Ishikawa (cell line): ENCODE results near the gene KIFC3.

ENCODE experiments used
- CEBPB ChIP-seq: IDR thresholded peaks from 2 replicates; pipeline ENCODE4 v1.6.1; 2012
- CREB1 ChIP-seq: IDR thresholded peaks from 2 replicates; pipeline ENCODE4 v1.6.1; 2012; ENCODE audit warnings: low read depth
- EGR1 ChIP-seq: IDR thresholded peaks from 2 replicates; pipeline ENCODE4 v1.6.1; 2012
- EP300 ChIP-seq: IDR thresholded peaks from 2 replicates; pipeline ENCODE4 v1.6.1; 2012; ENCODE audit warnings: borderline replicate concordance
- FOXM1 ChIP-seq: IDR thresholded peaks from 2 replicates; pipeline ENCODE4 v1.6.1; 2012; ENCODE audit warnings: low read depth, borderline replicate concordance
- MAX ChIP-seq: IDR thresholded peaks from 2 replicates; pipeline ENCODE4 v1.6.1; 2012
- NFIC ChIP-seq: IDR thresholded peaks from 2 replicates; pipeline ENCODE4 v1.6.1; 2012
- RAD21 ChIP-seq: IDR thresholded peaks from 2 replicates; pipeline ENCODE4 v1.6.1; 2012; ENCODE audit warnings: low read depth
- REST ChIP-seq: IDR thresholded peaks from 2 replicates; pipeline ENCODE4 v1.6.1; 2012; ENCODE audit warnings: low read depth, mild to moderate bottlenecking
- TAF1 ChIP-seq: IDR thresholded peaks from 2 replicates; pipeline ENCODE4 v1.6.1; 2012; ENCODE audit warnings: low read depth, mild to moderate bottlenecking
- TCF12 ChIP-seq: IDR thresholded peaks from 2 replicates; pipeline ENCODE4 v1.6.1; 2012; ENCODE audit warnings: low read depth
- TEAD4 ChIP-seq: IDR thresholded peaks from 2 replicates; pipeline ENCODE4 v1.6.1; 2012
- USF1 ChIP-seq: IDR thresholded peaks from 2 replicates; pipeline ENCODE4 v1.6.1; 2012
- YY1 ChIP-seq: IDR thresholded peaks from 2 replicates; pipeline ENCODE4 v1.6.1; 2012; ENCODE audit warnings: low read depth
- ZBTB7A ChIP-seq: IDR thresholded peaks from 2 replicates; pipeline ENCODE4 v1.6.1; 2012; ENCODE audit warnings: low read depth

KIFC3 gene

GRCh38 chr16:57773019-57773418 lies 29.3 kb downstream of the KIFC3 start:
- no peak for TF ChIP-seq NFIC
- TF ChIP-seq CEBPB: no peak
- no peak for TF ChIP-seq RAD21
- TF ChIP-seq CREB1: no peak
- TF ChIP-seq USF1: no peak
- TF ChIP-seq FOXM1: no peak
- TF ChIP-seq YY1: no peak
- no peak for TF ChIP-seq ZBTB7A
- TF ChIP-seq EP300: no peak
- TF ChIP-seq TAF1: no peak

GRCh38 chr16:57771141-57771785 lies 31.0 kb downstream of the KIFC3 start:
- TF ChIP-seq USF1: no peak
- TF ChIP-seq CREB1: no peak
- no peak for TF ChIP-seq EGR1
- TF ChIP-seq ZBTB7A: no peak

GRCh38 chr16:57770361-57770760 lies 31.9 kb downstream of the KIFC3 start:
- TF ChIP-seq EGR1 (no peak), EP300 (no peak), CEBPB (no peak), FOXM1 (no peak), YY1 (no peak), USF1 (no peak), NFIC (no peak), REST (no peak), TAF1 (no peak), CREB1 (no peak), ZBTB7A (no peak), MAX (no peak), TCF12 (no peak), TEAD4 (no peak), RAD21 (no peak)

- TF ChIP-seq FOXM1: no peak
- no peak for TF ChIP-seq NFIC
- no peak for TF ChIP-seq MAX
- no peak for TF ChIP-seq CEBPB
- TF ChIP-seq USF1: no peak
- TF ChIP-seq ZBTB7A: no peak
- TF ChIP-seq RAD21: no peak
- TF ChIP-seq EGR1: no peak
- no peak for TF ChIP-seq YY1
- no peak for TF ChIP-seq CREB1
- TF ChIP-seq TCF12: no peak
- TF ChIP-seq REST: no peak
- TF ChIP-seq TAF1: no peak
- no peak for TF ChIP-seq TEAD4
Measured at GRCh38 chr16:57769541-57770145, 32.6 kb downstream of the KIFC3 start.

GRCh38 chr16:57766714-57767348 lies 35.5 kb downstream of the KIFC3 start:
- no peak for TF ChIP-seq REST
- TF ChIP-seq TAF1: no peak
- TF ChIP-seq CEBPB: no peak
- no peak for TF ChIP-seq USF1
- TF ChIP-seq EP300: no peak
